MM.1S (cell line): ENCODE results near the gene PARP15.

ENCODE experiments used
- EZH2 ChIP-seq: fragments of 300-600 bp; sonication (generic); optimal IDR thresholded peaks from 2 replicates; pipeline ENCODE3; 2017; ENCODE audit warnings: low read depth, mild to moderate bottlenecking, antibody characterized with exemption, low read length, mixed read lengths
- EZH2phosphoT487 ChIP-seq: fragments of 300-600 bp; sonication (generic); IDR thresholded peaks from 2 replicates; pipeline ENCODE4 v1.6.1; 2018; ENCODE audit warnings: antibody characterized with exemption, low read length
- TF ChIP-seq, protein P1 (sequence below): fragments of 300-600 bp; sonication (generic); IDR thresholded peaks from 2 replicates; pipeline ENCODE4 v1.5.1; 2016; ENCODE audit warnings: antibody characterized with exemption, low read length, mixed read lengths

DNA sequence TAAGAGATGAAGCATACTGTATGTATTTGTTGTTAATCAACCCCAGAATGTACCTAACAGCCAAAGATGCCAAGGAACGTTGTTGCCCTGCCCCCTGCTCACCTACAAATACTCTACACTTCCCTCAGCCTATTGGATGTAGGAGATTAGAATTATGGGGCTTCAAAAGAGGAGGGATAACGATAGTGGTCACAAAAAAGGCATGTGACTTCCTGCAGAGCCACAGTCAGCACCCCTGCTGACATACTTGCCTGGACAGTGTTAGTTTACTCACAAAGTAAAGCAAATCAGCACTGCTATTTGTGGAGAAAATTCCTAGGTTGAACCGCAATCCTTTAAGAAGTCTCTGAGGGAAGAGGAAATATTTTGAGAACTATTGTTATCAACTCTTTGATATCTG, 37.9 kb downstream of the PARP15 start:
- TF ChIP-seq, protein P1, sequence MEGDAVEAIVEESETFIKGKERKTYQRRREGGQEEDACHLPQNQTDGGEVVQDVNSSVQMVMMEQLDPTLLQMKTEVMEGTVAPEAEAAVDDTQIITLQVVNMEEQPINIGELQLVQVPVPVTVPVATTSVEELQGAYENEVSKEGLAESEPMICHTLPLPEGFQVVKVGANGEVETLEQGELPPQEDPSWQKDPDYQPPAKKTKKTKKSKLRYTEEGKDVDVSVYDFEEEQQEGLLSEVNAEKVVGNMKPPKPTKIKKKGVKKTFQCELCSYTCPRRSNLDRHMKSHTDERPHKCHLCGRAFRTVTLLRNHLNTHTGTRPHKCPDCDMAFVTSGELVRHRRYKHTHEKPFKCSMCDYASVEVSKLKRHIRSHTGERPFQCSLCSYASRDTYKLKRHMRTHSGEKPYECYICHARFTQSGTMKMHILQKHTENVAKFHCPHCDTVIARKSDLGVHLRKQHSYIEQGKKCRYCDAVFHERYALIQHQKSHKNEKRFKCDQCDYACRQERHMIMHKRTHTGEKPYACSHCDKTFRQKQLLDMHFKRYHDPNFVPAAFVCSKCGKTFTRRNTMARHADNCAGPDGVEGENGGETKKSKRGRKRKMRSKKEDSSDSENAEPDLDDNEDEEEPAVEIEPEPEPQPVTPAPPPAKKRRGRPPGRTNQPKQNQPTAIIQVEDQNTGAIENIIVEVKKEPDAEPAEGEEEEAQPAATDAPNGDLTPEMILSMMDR = no peak
- TF ChIP-seq EZH2 (no peak), EZH2phosphoT487 (no peak)
